Heart left ventricle (tissue), 16 donors: Measurements from ENCODE around the gene TMEM74B. TPM values are rescaled to one million over a fixed set of nuclear protein-coding genes. Genes with fewer than 3 reads are reported as not detected.
"Not testable (repeated sequence)": the region's sequence is repeated elsewhere in the genome, so short reads cannot be mapped to it uniquely, and the experiment has no call there.

Experiments used
- ATAC-seq, 4 donors: fragments of 200-7000 bp; cut with Tn5 transposase; one replicate each; pipeline ENCODE4 v1.9.1; 2020 to 2022; ENCODE audit warnings: moderate library complexity in 4 of 4, mild to moderate bottlenecking in 3 of 4, moderate number of reproducible peaks in 1 of 4
- DNase-seq, 5 donors: peaks; one replicate each; pipeline ENCODE4 v3.0.0-alpha.2; 2020
- H3K27ac ChIP-seq, 12 donors: fragments of 200-600 bp; sonication (generic) in 4 of 12; one replicate each; pipeline versions ENCODE4 v1.5.0 to v1.8.0; 2016 to 2022; ENCODE audit warnings: mild to moderate bottlenecking in 2 of 12
- H3K27me3 ChIP-seq, 9 donors: fragments of 200-600 bp; sonication (generic) in 2 of 9; one replicate each; pipeline versions ENCODE4 v1.5.1 to v1.8.0; 2016 to 2022; ENCODE audit warnings: mild to moderate bottlenecking in 3 of 9
- H3K36me3 ChIP-seq, 9 donors: fragments of 200-600 bp; sonication (generic) in 2 of 9; one replicate each; pipeline versions ENCODE4 v1.5.0 to v1.8.0; 2018 to 2022; ENCODE audit warnings: mild to moderate bottlenecking in 2 of 9
- H3K4me1 ChIP-seq, 12 donors: fragments of 200-600 bp; sonication (generic) in 4 of 12; one replicate each; pipeline versions ENCODE4 v1.5.0 to v1.8.0; 2016 to 2022; ENCODE audit warnings: mild to moderate bottlenecking in 3 of 12
- H3K4me3 ChIP-seq, 12 donors: fragments of 200-600 bp; sonication (generic) in 4 of 12; one replicate each; pipeline versions ENCODE4 v1.5.0 to v1.8.0; 2017 to 2022; ENCODE audit warnings: mild to moderate bottlenecking in 9 of 12, moderate library complexity in 4 of 12
- H3K9me3 ChIP-seq, 12 donors: fragments of 200-600 bp; sonication (generic) in 4 of 12; one replicate each; pipeline versions ENCODE4 v1.5.0 to v1.8.0; 2016 to 2022; ENCODE audit warnings: mild to moderate bottlenecking in 1 of 12
- POLR2A ChIP-seq, 2 donors: fragments of 450-650 bp; IDR thresholded peaks; one replicate each; pipeline ENCODE4 v1.6.1; 2017; ENCODE audit warnings: antibody characterized with exemption in 2 of 2, mild to moderate bottlenecking in 2 of 2, moderate library complexity in 2 of 2
- WGBS, 4 donors: extraction: QIAGEN DNeasy Blood & Tissue Kit in 2 of 4; methylation state at CpG; one replicate each; pipeline versions ENCODE4 v1.1.5 to v1.1.7; 2013 to 2018; 5-methylcytosine and 5-hydroxymethylcytosine counted together
- intact Hi-C, 10 donors: fragments of 100-400 bp; cut with DNase I; formaldehyde crosslinking; loops; one replicate each; pipeline versions ENCODE4 v1.11.1 to v1.14.2; 2022
- polyA plus RNA-seq, 2 donors: library from polyadenylated mRNA; stranded (reverse); fragments of 200-250 nt; gene quantifications; one replicate each; pipeline ENCODE4 v1.2.3, GENCODE V29; 2013
- total RNA-seq, 9 donors: library from RNA; depleted of rRNA in 2 of 9; stranded (reverse); fragments of >200 nt in 2 of 9; fragmentation: NEBNext Ultra II Directional in 3 of 9; extraction: Animal tissue kit (Norgen Biotek cat#: 25700) in 3 of 9; gene quantifications; one replicate each; pipeline versions ENCODE4 v1.1.0 to v1.2.4, GENCODE V29; 2016 to 2023
- TF ChIP-seq, protein P1 (sequence below), 12 donors: fragments of 200-600 bp; sonication (generic) in 4 of 12; IDR thresholded peaks; one replicate each; pipeline versions ENCODE4 v1.5.0 to v1.8.0; 2018 to 2022; ENCODE audit warnings: antibody characterized with exemption in 12 of 12, mild to moderate bottlenecking in 5 of 12
- donor health status: ischemic (EF 13 %, LVEDD 7.1; RV severe dilation, severe dysfunction).
- donor health status: healthy with polysubstance abuse.
- donor health status: DM: no; HTN: yes; CAD: no.
- donor health status: DM: no; HTN: no; CAD: no.
- donor health status: ischemic (EF 25% LVEDD 6.9; RV normal size, moderate dysfunction).
- donor health status: ischemic (EF 25% LVEDD 5.7; RV mildly dilated, moderate dysfunction).
- donor health status: healthy.
- donor health status: DM: yes; HTN: yes; CAD: no.
- donor health status: ischemic (EF 35%, LVEDD 5.7; RV mildly dilated, moderate dysfunction).
- donor health status: nonischemic (EF 11% LVEDD 7.7; RV severe dilation, severe dysfunction).
- donor health status: DM: yes; HTN: yes; CAD: no.
- donor health status: PGD.
- donor health status: ischemic (EF 29% LVEDD 5.4; RV normal size, mild dysfunction).
- donor health status: nonischemic (EF 23%, LVEDD 6.1; RV moderate dilation, normal function).

The TMEM74B gene
- total and polyA plus RNA-seq, 11 donors, result 0.55 to 6.6 (median 1.9) TPM

DNA sequence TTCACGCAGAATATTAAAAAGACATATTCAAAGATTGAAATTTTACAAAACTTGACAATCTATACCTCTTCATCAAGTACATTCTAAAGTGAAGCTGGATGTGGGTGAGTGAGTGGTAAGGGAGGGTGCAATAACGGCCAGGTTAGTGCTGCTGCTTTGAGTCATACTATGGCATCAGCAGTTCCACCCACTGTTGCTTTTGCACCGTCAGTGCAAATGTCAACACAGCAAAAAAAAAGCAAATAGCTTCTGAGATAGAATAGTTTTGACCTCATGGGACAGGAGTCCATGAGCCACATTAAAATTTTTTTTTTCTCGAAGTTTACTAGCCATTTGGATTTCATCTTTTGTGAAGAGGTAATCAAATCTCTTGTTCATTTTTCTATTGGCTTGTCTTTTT is 34.6 kb downstream of the TMEM74B start:
- H3K4me3 ChIP-seq, result no peak overlapping the region
- no peaks in the 10 kb centered on the region for H3K9me3 ChIP-seq
- intact Hi-C loops, result no loop called here
- WGBS, 4 donors, result 83 to 85% (median 84%) methylated on average over 4 of the region's 4 CpGs
- no peaks in the 10 kb centered on the region for H3K27me3 ChIP-seq
- peaks cover 0 to 17% (median 0%) of the 10 kb centered on the region in 12 donors for H3K4me1 ChIP-seq
- no peak overlapping the region for H3K27ac ChIP-seq
- no peak for TF ChIP-seq POLR2A (IDR thresholded peaks at IDR 0.05)
- TF ChIP-seq, protein P1, sequence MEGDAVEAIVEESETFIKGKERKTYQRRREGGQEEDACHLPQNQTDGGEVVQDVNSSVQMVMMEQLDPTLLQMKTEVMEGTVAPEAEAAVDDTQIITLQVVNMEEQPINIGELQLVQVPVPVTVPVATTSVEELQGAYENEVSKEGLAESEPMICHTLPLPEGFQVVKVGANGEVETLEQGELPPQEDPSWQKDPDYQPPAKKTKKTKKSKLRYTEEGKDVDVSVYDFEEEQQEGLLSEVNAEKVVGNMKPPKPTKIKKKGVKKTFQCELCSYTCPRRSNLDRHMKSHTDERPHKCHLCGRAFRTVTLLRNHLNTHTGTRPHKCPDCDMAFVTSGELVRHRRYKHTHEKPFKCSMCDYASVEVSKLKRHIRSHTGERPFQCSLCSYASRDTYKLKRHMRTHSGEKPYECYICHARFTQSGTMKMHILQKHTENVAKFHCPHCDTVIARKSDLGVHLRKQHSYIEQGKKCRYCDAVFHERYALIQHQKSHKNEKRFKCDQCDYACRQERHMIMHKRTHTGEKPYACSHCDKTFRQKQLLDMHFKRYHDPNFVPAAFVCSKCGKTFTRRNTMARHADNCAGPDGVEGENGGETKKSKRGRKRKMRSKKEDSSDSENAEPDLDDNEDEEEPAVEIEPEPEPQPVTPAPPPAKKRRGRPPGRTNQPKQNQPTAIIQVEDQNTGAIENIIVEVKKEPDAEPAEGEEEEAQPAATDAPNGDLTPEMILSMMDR (IDR thresholded peaks at IDR 0.05), result no peak
- peaks cover 0 to 84% (median 57%) of the 10 kb centered on the region in 9 donors for H3K36me3 ChIP-seq
- no peak for ATAC-seq
- DNase-seq, result no peak

GRCh38 chr20:1149812-1150211 is 35.0 kb downstream of the TMEM74B start:
- H3K36me3 ChIP-seq, result peaks cover 0 to 85% (median 53%) of the 10 kb centered on the region in 9 donors
- 84 to 99% (median 94%) methylated on average over 2 of the region's 2 CpGs for WGBS, 4 donors

GRCh38 chr20:1146957-1147356 is 37.8 kb downstream of the TMEM74B start:
- 81 to 94% (median 91%) methylated on average over 5 of the region's 5 CpGs for WGBS, 4 donors
- Histone ChIP-seq H3K4me3 (no peak overlapping the region), H3K36me3 (peaks cover 0 to 79% (median 50%) of the 10 kb centered on the region in 9 donors), H3K4me1 (peaks cover 0 to 17% (median 5%) of the 10 kb centered on the region in 12 donors), H3K9me3 (no peaks in the 10 kb centered on the region), H3K27me3 (no peaks in the 10 kb centered on the region), H3K27ac (no peak overlapping the region)
- intact Hi-C loops, result no loop called here
- DNase-seq (no peak), ATAC-seq (no peak)
- TF ChIP-seq POLR2A (IDR thresholded peaks at IDR 0.05), result no peak

More at GRCh38 chr20:1149812-1150211, 35.0 kb downstream of the TMEM74B start:
- H3K9me3 ChIP-seq, H3K4me3 ChIP-seq, H3K27me3 ChIP-seq, DNase-seq, H3K27ac ChIP-seq, intact Hi-C loops, ATAC-seq: not testable (repeated sequence)
- peaks cover 0 to 19% (median under 1%) of the 10 kb centered on the region in 12 donors for H3K4me1 ChIP-seq

GRCh38 chr20:1144401-1145172 is 40.2 kb downstream of the TMEM74B start:
- intact Hi-C loops, result no loop called here
- no peak overlapping the region for H3K4me3 ChIP-seq

GRCh38 chr20:1137236-1137635 is 47.5 kb downstream of the TMEM74B start:
- TF ChIP-seq POLR2A (IDR thresholded peaks at IDR 0.05), result no peak
- TF ChIP-seq, protein P1 (IDR thresholded peaks at IDR 0.05), result no peak
- 70 to 83% (median 78%) methylated on average over 4 of the region's 4 CpGs for WGBS, 4 donors
- DNase-seq, result no peak
- H3K27ac ChIP-seq, result no peak overlapping the region
- H3K9me3 ChIP-seq, result peaks cover 0 to 8% (median 0%) of the 10 kb centered on the region in 12 donors
- H3K4me3 ChIP-seq, result no peak overlapping the region
- H3K27me3 ChIP-seq, result no peaks in the 10 kb centered on the region
- intact Hi-C loops, result no loop called here
- H3K36me3 ChIP-seq, result peaks cover 2 to 94% (median 81%) of the 10 kb centered on the region in 9 donors
- H3K4me1 ChIP-seq, result peaks cover 0 to 4% (median 0%) of the 10 kb centered on the region in 12 donors
- ATAC-seq, result no peak

More at GRCh38 chr20:1144401-1145172, 40.2 kb downstream of the TMEM74B start:
- no peaks in the 10 kb centered on the region for H3K27me3 ChIP-seq
- no peak for TF ChIP-seq POLR2A (IDR thresholded peaks at IDR 0.05)
- TF ChIP-seq, protein P1 (IDR thresholded peaks at IDR 0.05), result no peak
- H3K36me3 ChIP-seq, result peaks cover 2 to 90% (median 54%) of the 10 kb centered on the region in 9 donors
- no peaks in the 10 kb centered on the region for H3K9me3 ChIP-seq
- WGBS, 4 donors, result 72 to 86% (median 80%) methylated on average over 10 of the region's 10 CpGs
- ATAC-seq (peak in 3 of 4 donors; percentile 41 to 70 (median 42)), DNase-seq (no peak)
- H3K27ac ChIP-seq, result no peak overlapping the region
- H3K4me1 ChIP-seq, result peaks cover 0 to 17% (median 5%) of the 10 kb centered on the region in 12 donors
